ENCODE measurements around the gene ANGPTL2. TPM values are rescaled to one million over a fixed set of nuclear protein-coding genes. Genes with fewer than 3 reads are reported as not detected.

The ANGPTL2 gene
- total RNA-seq, 1 donor from 2014 or later, result 7.7 TPM

GRCh38 chr9:127096208-127096607 is 26.2 kb downstream of the ANGPTL2 start:
- no peak for DNase-seq (ENCODE audit: low read depth in 2 of 2)

GRCh38 chr9:127095411-127095810 is 27.0 kb downstream of the ANGPTL2 start:
- no peak for DNase-seq (ENCODE audit: low read depth in 2 of 2)

DNA sequence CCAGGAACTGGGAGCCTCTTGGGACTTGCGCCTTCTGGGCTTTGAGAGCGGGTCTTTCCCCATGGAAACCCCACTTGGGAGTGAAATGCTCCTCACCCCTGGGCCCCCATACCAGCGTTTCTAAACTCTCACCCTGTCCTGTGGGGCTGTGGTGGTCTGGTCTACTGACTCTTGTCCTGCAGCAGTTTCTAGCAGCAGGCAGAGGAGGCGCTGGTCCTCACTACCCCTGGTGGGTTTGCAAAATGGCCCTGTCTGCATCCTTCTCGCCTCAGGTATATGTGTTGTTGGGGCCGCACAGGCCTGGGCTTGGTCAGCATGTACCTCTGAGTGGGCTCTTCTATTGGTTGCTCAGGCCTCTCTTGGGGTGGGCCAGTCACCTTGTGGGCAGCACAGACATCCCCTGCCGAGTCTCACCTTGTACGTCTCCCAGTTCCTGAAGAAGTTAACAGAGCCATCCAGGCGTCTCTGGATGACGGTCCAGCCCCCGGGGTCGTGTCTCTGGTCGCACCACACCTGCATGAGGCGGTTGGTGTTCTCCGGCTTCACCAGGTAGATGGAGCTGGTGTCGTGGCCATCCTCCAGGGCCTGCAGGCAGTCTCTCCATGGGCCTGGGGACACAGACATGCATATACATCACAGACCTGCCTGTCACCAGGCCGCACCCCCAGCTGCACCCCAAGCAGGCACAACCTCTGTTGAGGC is 29.0 kb downstream of the ANGPTL2 start:
- no peak for DNase-seq (ENCODE audit: low read depth in 2 of 2)

DNA sequence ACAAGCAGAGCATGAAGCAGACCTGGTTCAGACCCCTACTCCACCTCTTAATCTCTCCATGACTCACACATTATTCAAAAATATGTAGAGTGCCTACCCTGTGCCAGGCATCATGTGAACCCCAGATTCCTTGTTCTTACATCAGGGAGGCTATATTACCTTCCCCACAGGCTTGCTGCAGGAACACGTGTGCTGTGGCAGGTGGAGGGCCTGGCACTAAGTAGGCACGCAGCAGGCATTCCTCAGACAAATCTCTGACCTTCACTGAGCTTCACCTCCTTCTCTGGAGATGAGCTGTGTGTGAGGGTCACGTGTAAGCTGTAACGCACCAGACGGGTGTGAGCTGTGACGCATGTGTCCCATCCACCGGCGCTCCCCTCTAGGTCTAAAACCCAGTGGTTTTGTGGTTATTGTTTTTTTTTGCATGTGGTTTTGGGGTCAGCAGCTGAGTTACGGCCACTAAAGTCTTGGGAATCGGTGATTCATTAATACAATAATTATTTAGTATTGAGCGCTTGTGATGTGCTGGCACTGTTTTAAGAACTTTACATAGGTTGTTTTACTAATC is 30.3 kb downstream of the ANGPTL2 start:
- no peak for DNase-seq (ENCODE audit: low read depth in 2 of 2)

- no peak for DNase-seq (ENCODE audit: low read depth in 2 of 2)
These were observed 30.9 kb downstream of the ANGPTL2 start for GRCh38 chr9:127091526-127091925.

DNA sequence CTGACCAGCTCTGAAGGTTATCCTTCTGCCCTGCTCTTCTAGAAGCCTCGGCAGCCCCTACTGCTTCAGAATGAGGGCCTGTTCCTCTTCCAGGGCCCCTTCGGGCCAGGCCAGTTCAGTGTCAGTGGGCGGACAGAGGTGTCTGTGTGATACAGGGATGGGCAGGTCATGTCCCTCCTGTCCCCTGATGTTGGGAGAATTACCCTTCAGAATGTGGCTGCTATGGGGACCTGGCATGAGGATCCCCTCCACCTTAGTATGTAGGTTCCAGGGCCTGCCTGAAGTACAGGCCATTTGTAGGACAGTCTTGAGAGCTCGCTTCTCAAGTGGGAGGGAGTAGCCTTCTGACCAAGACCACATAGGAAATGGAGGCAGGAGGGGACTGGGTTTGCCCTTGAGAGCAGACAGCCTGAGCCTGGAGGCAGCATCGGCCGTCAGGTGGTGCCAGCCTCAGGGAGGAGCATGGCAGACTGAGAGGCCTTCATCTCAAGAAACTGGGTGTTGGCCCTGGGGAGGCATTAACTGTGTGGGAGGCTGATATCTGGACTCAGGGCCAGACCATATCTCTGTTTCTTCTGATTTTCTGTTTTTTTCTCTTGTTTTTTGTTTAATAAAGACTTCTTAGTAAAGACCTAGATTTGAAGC is 32.0 kb downstream of the ANGPTL2 start:
- no peak for DNase-seq (ENCODE audit: low read depth in 2 of 2)

- no peak for DNase-seq (ENCODE audit: low read depth in 2 of 2)
These were observed 32.8 kb downstream of the ANGPTL2 start for GRCh38 chr9:127089631-127090081.

DNA sequence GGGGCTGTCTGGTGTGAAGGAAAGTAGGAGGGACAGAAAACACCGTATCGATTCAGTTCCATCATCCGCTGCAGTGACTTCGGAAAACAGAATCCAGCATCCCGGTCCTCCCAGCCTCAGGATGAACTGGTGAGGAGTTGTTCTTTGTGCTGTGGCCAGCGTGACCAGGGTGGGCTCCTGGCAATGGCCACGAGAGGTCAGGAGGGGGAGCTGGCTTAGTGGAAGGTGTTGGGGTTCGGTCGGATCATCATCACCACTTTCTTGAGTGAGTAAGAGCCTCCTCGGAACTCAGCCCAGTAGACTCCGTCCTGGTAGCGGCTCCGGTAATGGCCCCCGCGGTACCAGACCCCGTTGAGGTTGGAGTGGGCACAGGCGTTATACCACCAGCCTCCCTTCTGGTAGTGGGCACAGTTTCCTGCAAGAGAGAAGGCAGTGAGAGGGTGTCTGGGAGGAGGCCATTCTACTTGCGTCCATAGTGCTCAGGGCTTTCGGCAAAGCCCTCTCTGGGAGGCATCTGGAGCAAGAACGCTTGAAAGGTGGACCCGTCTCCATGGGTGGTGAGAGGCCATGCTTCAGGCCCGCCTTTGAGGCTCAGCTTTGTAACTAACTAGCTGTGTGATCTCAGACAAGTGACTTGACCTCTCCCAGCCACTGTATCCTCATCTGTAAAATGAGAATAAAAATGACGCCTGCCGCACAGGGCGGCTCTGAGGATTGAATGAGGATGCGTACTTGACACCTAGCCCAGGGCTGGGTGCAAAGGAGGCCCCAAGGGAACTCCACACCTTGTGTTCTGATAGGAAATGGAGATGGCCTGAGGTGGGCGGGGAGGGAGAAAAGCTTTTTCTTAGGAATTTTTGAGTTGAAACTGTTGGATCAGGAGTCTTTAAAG is 33.5 kb downstream of the ANGPTL2 start:
- no peak for DNase-seq (ENCODE audit: low read depth in 2 of 2)

DNA sequence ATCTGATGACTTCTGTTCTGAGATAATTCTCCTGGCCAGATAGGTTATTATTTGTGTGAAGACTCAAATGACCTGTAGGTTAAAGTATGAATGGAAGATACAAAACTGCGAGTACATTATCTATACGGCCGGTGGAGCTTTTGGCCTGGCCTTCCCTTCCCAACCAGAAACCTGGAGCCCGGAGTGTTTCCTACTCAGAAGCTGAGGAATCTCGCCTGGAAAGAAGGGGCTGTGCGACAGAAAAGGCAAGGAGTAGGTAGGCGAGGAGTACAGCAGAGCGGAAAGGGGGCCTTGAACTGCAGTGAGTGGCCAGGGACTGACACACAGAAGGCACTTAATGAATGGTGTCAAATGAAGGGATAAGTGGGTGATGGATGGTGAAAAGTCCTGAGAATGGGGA is 34.6 kb downstream of the ANGPTL2 start:
- DNase-seq (ENCODE audit: low read depth in 2 of 2), result no peak

DNA sequence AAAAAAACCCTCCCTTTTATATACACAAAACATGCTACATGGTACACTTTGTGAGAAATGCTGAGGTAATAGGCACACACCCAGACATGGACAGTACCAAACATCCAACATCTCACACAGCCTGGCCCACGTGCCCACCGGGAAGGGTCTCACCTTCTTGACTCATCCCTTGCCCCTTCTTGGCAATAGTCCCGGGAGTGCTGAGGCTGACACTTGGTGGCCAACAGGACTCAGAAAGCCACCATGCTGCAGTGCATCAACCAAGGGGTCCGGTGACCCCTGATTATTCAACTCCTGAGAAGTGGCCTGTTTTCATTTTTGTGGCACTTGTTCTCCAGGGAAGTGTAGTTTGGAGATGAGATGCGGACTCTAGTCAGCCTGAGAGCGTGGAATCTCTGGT is 35.0 kb downstream of the ANGPTL2 start:
- no peak for DNase-seq (ENCODE audit: low read depth in 2 of 2)

GRCh38 chr9:127086771-127087170 is 35.7 kb downstream of the ANGPTL2 start:
- no peak for DNase-seq (ENCODE audit: low read depth in 2 of 2)

DNA sequence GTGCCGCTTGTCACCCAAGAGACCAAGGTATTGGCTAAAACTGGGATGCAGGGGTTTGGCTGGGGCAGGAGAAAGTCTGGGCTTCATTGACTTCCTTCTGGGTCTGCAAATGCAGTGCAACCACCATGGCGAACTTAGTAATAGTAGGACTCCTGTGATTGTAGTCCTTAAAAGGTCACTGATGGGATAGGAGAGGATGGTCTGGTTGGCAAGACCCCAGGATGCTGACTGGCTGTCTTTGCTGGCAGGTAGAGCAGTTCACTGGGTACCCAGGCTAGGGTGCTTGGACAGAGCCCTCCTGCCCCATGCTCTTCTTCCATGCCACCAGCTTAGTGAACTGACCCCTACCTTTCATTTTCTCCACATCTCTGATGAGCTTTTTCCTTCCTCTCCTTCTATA is 37.2 kb downstream of the ANGPTL2 start:
- no peak for DNase-seq (ENCODE audit: low read depth in 2 of 2)

GRCh38 chr9:127084076-127085039 is 38.1 kb downstream of the ANGPTL2 start:
- DNase-seq (ENCODE audit: low read depth in 2 of 2), result no peak

- DNase-seq (ENCODE audit: low read depth in 2 of 2), result no peak
These were observed 39.1 kb downstream of the ANGPTL2 start for GRCh38 chr9:127083138-127083980.

- no peak for DNase-seq (ENCODE audit: low read depth in 2 of 2)
These were observed 40.9 kb downstream of the ANGPTL2 start for GRCh38 chr9:127081250-127082185.

DNA sequence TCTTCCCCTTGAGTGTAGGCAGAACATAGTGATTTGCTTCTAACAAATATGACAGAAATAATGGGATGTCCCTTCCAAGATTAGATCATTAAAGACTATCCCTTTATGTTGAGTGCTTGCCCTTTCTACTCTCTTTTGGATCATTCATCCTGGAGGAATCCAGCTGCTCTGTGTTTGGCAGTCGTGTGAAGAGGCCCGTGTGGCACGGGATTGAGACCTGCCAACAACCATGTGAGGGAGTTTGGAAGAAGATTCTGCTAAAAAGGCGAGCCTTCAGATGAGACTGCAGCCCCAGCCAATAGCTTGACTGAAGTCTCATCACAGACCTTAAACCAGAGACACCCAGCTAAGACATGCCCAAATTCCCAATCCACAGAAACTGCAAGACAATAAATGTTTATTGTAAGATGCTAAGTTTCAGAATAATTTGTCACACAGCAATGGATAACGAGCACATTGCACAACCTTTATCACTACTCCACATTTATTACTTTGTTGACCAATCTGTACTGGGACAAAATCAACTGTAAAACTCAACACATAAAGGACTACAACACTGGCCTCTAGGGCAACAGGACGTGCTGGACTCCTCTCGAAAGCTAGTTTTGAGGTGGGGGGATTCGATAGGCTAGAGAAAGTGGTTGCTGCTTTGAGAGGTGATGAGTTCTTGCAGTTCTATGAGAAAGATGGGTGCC is 42.8 kb downstream of the ANGPTL2 start:
- no peak for DNase-seq (ENCODE audit: low read depth in 2 of 2)

DNA sequence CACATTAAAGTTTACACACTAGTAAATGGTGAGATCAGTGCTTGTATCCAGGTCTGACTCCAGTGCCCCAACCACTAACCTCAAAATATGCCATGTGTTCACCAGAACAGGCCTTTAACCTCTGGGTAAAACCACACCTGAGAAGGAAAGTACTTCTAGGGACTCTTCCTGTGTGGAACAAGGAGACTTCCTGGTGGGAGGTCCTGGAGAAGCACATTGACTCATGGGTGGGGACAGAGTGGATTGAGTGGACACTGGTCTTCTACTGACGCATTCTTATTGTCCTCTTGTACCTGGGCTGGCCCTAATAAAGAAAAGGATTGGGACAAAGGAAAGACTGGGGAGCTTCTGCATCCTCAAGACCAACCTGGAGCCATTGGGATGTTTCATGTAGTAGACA is 43.4 kb downstream of the ANGPTL2 start:
- no peak for DNase-seq (ENCODE audit: low read depth in 2 of 2)

GRCh38 chr9:127078336-127078735 is 44.1 kb downstream of the ANGPTL2 start:
- DNase-seq (ENCODE audit: low read depth in 2 of 2), result no peak

Data from dermis microvascular lymphatic vessel endothelial cell (primary cell).